HL-60 (cell line): ENCODE data around the gene KATNB1.

Experiments
- POLR2AphosphoS5 ChIP-seq: IDR thresholded peaks from 2 replicates; pipeline ENCODE4 v1.6.1; 2012; ENCODE audit warnings: low read depth
- SPI1 ChIP-seq: IDR thresholded peaks from 2 replicates; pipeline ENCODE4 v1.6.1; 2012; ENCODE audit warnings: low read depth, mild to moderate bottlenecking, borderline replicate concordance
- TF ChIP-seq, protein P1 (sequence below): IDR thresholded peaks from one replicate; pipeline ENCODE4 v1.5.1; 2011; ENCODE audit warnings: low read length, control low read depth, inconsistent platforms; ENCODE audit not compliant: insufficient read depth

DNA sequence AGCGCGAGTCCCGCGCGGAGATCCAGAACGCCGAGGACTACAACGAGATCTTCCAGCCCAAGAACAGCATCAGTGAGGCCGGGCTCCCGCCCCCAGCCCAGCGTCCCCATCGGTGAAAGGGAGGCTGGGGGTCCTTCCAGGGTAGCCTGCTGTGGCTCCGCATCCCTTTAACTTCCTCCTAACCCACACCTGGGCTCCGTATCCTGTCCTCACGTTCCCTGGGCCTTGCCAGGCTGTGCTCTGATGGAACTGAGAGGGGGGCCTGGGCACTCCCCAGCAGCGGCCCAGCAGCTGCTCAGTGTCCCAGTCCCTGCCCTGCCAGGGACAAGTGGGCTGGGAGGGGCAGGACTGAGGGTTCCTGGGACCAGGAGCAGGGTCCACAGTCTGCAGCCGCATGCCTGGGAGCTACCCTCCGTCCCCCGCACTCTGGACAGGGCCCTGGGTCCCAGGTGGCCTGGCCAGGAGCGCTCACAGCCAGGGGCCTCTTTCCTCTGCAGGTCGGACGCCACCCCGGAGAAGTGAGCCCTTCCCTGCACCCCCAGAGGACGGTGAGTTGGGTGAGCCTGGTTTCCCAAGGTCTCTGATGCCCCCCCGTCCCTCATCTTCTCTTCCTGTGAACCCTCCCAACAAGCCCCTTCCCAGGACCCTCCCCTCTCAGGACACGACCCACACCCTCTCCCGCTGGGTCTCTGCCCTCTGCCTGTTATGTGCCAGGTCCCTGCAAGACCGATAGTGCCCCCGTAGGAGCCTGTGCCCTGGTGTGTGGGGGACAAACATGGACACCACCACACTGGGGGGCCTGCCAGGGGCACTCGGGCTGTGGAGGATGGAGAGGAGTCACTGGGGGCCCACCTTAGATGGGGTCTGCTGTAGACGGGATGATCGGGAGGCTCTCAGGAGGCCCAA, 18.1 kb downstream of the KATNB1 start:
- TF ChIP-seq, protein P1, sequence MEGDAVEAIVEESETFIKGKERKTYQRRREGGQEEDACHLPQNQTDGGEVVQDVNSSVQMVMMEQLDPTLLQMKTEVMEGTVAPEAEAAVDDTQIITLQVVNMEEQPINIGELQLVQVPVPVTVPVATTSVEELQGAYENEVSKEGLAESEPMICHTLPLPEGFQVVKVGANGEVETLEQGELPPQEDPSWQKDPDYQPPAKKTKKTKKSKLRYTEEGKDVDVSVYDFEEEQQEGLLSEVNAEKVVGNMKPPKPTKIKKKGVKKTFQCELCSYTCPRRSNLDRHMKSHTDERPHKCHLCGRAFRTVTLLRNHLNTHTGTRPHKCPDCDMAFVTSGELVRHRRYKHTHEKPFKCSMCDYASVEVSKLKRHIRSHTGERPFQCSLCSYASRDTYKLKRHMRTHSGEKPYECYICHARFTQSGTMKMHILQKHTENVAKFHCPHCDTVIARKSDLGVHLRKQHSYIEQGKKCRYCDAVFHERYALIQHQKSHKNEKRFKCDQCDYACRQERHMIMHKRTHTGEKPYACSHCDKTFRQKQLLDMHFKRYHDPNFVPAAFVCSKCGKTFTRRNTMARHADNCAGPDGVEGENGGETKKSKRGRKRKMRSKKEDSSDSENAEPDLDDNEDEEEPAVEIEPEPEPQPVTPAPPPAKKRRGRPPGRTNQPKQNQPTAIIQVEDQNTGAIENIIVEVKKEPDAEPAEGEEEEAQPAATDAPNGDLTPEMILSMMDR: no peak
- TF ChIP-seq SPI1 (no peak), POLR2AphosphoS5 (no peak)
